GM12874 (cell line): Measurements from ENCODE around the gene SLC9A7.

Source experiments
- TF ChIP-seq, protein P1 (sequence below): IDR thresholded peaks from 2 replicates; pipeline ENCODE4 v1.5.1; 2011; ENCODE audit warnings: low read depth, mild to moderate bottlenecking, control low read depth, low read length, moderate library complexity; ENCODE audit not compliant: insufficient read depth

SLC9A7 gene

DNA sequence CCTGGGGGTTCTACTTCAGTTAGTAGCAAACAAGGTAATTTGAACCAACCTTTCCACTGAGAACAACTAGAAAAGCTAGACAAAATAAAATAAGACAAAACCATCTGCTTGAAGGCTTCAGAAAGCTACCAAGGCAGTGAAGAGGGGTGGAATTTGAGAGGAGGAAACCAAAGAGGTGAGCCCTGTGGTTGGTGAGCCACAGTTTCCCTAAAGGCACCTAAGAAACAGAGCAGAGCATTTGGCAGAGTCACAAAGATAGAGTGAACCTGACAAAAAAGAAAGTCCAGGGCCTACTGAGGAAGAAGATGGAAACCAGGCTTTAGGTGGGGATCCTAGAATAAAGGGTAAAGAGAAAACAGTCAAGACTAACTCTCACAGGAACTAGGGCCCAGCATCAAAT lies 141.0 kb downstream of the SLC9A7 start:
- TF ChIP-seq, protein P1, sequence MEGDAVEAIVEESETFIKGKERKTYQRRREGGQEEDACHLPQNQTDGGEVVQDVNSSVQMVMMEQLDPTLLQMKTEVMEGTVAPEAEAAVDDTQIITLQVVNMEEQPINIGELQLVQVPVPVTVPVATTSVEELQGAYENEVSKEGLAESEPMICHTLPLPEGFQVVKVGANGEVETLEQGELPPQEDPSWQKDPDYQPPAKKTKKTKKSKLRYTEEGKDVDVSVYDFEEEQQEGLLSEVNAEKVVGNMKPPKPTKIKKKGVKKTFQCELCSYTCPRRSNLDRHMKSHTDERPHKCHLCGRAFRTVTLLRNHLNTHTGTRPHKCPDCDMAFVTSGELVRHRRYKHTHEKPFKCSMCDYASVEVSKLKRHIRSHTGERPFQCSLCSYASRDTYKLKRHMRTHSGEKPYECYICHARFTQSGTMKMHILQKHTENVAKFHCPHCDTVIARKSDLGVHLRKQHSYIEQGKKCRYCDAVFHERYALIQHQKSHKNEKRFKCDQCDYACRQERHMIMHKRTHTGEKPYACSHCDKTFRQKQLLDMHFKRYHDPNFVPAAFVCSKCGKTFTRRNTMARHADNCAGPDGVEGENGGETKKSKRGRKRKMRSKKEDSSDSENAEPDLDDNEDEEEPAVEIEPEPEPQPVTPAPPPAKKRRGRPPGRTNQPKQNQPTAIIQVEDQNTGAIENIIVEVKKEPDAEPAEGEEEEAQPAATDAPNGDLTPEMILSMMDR, result no peak

- TF ChIP-seq, protein P1, result no peak
Measured at GRCh38 chrX:46611658-46612362, 147.1 kb downstream of the SLC9A7 start.

DNA sequence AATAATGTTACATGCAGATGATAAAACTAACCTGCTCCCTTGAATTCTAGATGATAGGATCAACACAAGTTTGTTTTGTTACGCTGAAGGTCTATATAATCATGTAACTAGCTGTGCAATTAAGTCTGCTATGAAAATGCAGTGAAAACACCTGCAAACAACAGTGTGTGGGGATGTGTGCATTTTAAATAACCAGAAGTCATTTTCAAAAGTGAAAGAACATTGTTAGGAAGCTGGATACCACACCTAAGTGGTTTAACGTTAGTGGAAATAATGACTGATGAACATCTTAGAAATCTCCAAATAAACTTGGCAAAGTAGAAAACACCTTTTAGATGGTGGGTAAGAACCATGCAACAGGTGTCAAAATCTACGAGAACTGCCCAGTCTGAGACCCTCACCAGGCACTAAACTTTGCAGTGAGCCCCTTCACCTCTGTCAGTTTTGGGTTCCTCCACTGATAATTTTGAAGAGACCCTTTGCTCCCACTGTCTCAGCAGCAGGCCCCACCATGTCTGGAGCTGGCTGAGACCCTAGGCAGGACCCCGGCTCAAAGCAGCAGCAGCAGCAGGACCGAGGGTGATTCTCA lies 148.8 kb downstream of the SLC9A7 start:
- TF ChIP-seq, protein P1, result no peak

GRCh38 chrX:46607916-46608315 lies 151.0 kb downstream of the SLC9A7 start:
- TF ChIP-seq, protein P1, result no peak

- TF ChIP-seq, protein P1, result no peak
Measured at GRCh38 chrX:46602468-46603102, 156.3 kb downstream of the SLC9A7 start.

DNA sequence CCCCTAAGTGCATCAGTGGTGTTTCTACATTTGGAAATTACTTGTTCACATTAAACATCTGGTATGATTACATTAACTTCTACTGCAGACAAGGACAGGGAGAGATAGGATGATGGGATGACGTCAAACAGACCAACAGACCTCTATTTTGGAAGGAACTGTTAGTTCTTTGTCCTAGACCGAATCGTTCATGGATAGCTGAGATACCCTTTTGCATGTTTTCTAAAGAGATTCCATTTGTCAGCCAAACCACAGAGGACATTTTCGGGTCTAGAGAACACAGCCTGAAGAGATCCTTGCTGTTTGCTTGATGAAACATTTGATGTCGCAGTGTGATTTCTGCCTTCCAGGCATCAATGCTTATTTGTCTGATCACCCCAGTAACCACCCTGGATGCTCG lies 157.6 kb downstream of the SLC9A7 start:
- TF ChIP-seq, protein P1, result no peak

- TF ChIP-seq, protein P1, result no peak
Measured at GRCh38 chrX:46599051-46599560, 159.8 kb downstream of the SLC9A7 start.
